A549 (cell line): ENCODE measurements around the gene PKP4. TPM values are rescaled to one million over a fixed set of nuclear protein-coding genes. Genes with fewer than 3 reads are reported as not detected.

Experiments used
- ATAC-seq, 2 experiments: fragments of 200-7000 bp in 1 of 2; fragments of >200 bp in 1 of 2; cut with Nextera tagmentation in 1 of 2; cut with Tn5 transposase in 1 of 2; 3 replicates each; pipeline versions ENCODE4 v1.8.0 to v1.9.1; 2018 to 2020; ENCODE audit warnings: mild to moderate bottlenecking in 1 of 2, moderate library complexity in 1 of 2
- CTCF ChIA-PET: fragments of 300-600 bp; sonication (Branson Sonifier 250); formaldehyde crosslinking; extraction: SDS; loops from one replicate; lab custom pipeline; 2021; ENCODE audit warnings: antibody characterized with exemption, inconsistent platforms; lab: Yijun Ruan, JAX
- POLR2A ChIA-PET: fragments of 350-600 bp; formaldehyde crosslinking; extraction: SDS; loops from one replicate; lab custom pipeline; 2021; ENCODE audit warnings: antibody characterized with exemption, inconsistent platforms; lab: Yijun Ruan, JAX
- DNase-seq, 2 experiments: peaks; one replicate each; pipeline versions ENCODE4 v3.0.0 to v3.0.0-alpha.2; 2011 to 2016; ENCODE audit warnings: low read depth in 1 of 2, low spot score in 1 of 2
- FAIRE-seq: peaks from 2 replicates; lab custom pipeline; 2011; peaks lifted over from hg19 to GRCh38; lab: Jason Lieb, UNC
- H3K27ac ChIP-seq, 2 experiments: fragments of >200 bp; sonication (Bioruptor Twin); formaldehyde crosslinking; 3 replicates each; pipeline ENCODE4 v1.5.1; 2016 to 2017
- H3K4me1 ChIP-seq: fragments of >200 bp; sonication (Bioruptor Twin); formaldehyde crosslinking; 3 replicates; pipeline ENCODE4 v1.6.1; 2016
- H3K4me2 ChIP-seq: fragments of >200 bp; sonication (Bioruptor Twin); formaldehyde crosslinking; 3 replicates; pipeline ENCODE4 v1.6.1; 2016
- H3K4me3 ChIP-seq: fragments of >200 bp; sonication (Bioruptor Twin); formaldehyde crosslinking; 3 replicates; pipeline ENCODE4 v1.5.1; 2016
- H3K9me3 ChIP-seq: fragments of >200 bp; sonication (Bioruptor Twin); formaldehyde crosslinking; 3 replicates; pipeline ENCODE4 v1.6.1; 2016
- CBX2 ChIP-seq: fragments of 200-600 bp; sonication (generic); IDR thresholded peaks from 2 replicates; pipeline ENCODE4 v1.6.1; 2016; ENCODE audit warnings: low read depth, mild to moderate bottlenecking, borderline replicate concordance
- CBX8 ChIP-seq: fragments of 200-600 bp; sonication (generic); IDR thresholded peaks from 2 replicates; pipeline ENCODE4 v1.6.1; 2016
- CEBPB ChIP-seq, 2 experiments: fragments of >200 bp in 1 of 2; sonication (Bioruptor Twin) in 1 of 2; formaldehyde crosslinking in 1 of 2; IDR thresholded peaks; 2 replicates each; pipeline ENCODE4 v1.6.1; 2012 to 2016
- CHD4 ChIP-seq: fragments of 200-600 bp; sonication (generic); IDR thresholded peaks from 2 replicates; pipeline ENCODE4 v1.6.1; 2016; ENCODE audit warnings: antibody characterized with exemption, mild to moderate bottlenecking, borderline replicate concordance
- HOXB5 ChIP-seq: fragments of 250-450 bp; sonication (Bioruptor Pico); IDR thresholded peaks from 2 replicates; pipeline ENCODE4 v1.5.0; 2020; ENCODE audit warnings: mild to moderate bottlenecking, moderate library complexity
- MAZ ChIP-seq: fragments of 150-350 bp; IDR thresholded peaks from 2 replicates; pipeline ENCODE4 v1.6.1; 2014; ENCODE audit warnings: antibody characterized with exemption, low read depth, low read length, borderline replicate concordance
- MYC ChIP-seq: IDR thresholded peaks from 2 replicates; pipeline ENCODE4 v1.6.1; 2012; ENCODE audit warnings: mild to moderate bottlenecking, inconsistent platforms, low read length, improper control_type of control experiment, borderline replicate concordance
- PHF8 ChIP-seq: fragments of 200-600 bp; sonication (generic); IDR thresholded peaks from 2 replicates; pipeline ENCODE4 v1.6.1; 2016; ENCODE audit warnings: low read depth, mild to moderate bottlenecking, antibody characterized with exemption, moderate library complexity, borderline replicate concordance
- POLR2A ChIP-seq: IDR thresholded peaks from 2 replicates; pipeline ENCODE4 v1.6.1; 2012; ENCODE audit warnings: mild to moderate bottlenecking, low read length
- POLR2AphosphoS2 ChIP-seq: conservative IDR thresholded peaks from 2 replicates; pipeline ENCODE4 v1.6.1; 2012; ENCODE audit warnings: low read length, improper control_type of control experiment, inconsistent platforms
- RARB ChIP-seq: fragments of 250-450 bp; sonication (Bioruptor Pico); IDR thresholded peaks from 2 replicates; pipeline ENCODE4 v1.8.0; 2021; ENCODE audit warnings: mild to moderate bottlenecking, moderate library complexity
- RFX5 ChIP-seq: fragments of 450-650 bp; IDR thresholded peaks from 2 replicates; pipeline ENCODE4 v1.7.1; 2014; ENCODE audit warnings: antibody characterized with exemption, mild to moderate bottlenecking, moderate library complexity
- SMC3 ChIP-seq: fragments of >200 bp; sonication (Bioruptor Twin); formaldehyde crosslinking; IDR thresholded peaks from 3 replicates; pipeline ENCODE4 v1.6.1; 2018; ENCODE audit warnings: inconsistent platforms
- WGBS: methylation state at CpG from one replicate; pipeline ENCODE4 v1.1.6; 2017; ENCODE audit errors: missing lambda C conversion rate; 5-methylcytosine and 5-hydroxymethylcytosine counted together
- polyA plus RNA-seq, 4 experiments: library from polyadenylated mRNA; depleted of rRNA in 3 of 4; stranded (reverse); fragments of >200 nt; fragmentation: RNase III in 1 of 4; extraction: RNeasy Plus Mini Kit Qiagen cat#74134 plus additional on column Dnase treatment in 1 of 4; gene quantifications; 2 replicates in 3 of 4; 3 replicates in 1 of 4; pipeline ENCODE4 v1.2.3, GENCODE V29; 2011 to 2017
- TF ChIP-seq, protein P1 (sequence below): fragments of 150-350 bp; IDR thresholded peaks from 2 replicates; pipeline ENCODE4 v1.6.1; 2014; ENCODE audit warnings: low read depth, mild to moderate bottlenecking, low read length
- TF ChIP-seq, protein P2 (sequence below): IDR thresholded peaks from 2 replicates; pipeline ENCODE4 v1.6.1; 2012
- TF ChIP-seq, protein P3 (sequence below): fragments of 250-450 bp; sonication (Bioruptor Pico); IDR thresholded peaks from 2 replicates; pipeline ENCODE4 v1.5.0; 2021; ENCODE audit warnings: mild to moderate bottlenecking, moderate library complexity, borderline replicate concordance
- TF ChIP-seq, protein P4 (sequence below): fragments of >200 bp; sonication (Bioruptor Twin); formaldehyde crosslinking; IDR thresholded peaks from 3 replicates; pipeline ENCODE4 v1.5.1; 2016

PKP4 gene
- polyA plus RNA-seq, 2 of the 4 experiments (the other 2 are of a cell fraction) = 27.0 to 56.6 TPM

DNA sequence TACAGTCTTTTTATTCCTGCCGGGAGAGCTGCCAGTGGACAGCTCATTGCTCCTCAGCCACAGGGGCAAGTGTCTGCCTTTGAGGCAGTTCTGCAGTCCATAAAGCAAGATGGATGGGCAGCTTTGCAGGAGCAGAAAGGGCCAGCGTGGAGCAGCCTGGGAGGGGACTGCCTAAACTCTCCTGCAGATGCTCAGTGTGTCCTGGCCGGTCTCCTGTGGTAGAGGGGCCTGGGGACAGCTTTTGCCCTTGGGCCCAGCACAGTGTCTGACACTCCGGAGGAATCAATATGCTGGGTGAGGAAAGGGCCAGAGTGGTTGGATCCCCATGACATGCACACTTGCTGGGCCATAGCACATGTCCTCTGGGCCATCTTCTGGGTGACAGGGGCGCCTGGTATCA, 272.7 kb downstream of the PKP4 start:
- DNase-seq (no peak), ATAC-seq (no peak), FAIRE-seq (no peak)
- H3K4me3 ChIP-seq = no peak overlapping the region
- no peak overlapping the region for H3K27ac ChIP-seq
- H3K4me1 ChIP-seq = peaks cover 14% of the 10 kb centered on the region
- ChIA-PET CTCF (interaction anchor here (0.7 to 2.9 kb wide), 3 partner anchors 13 to 25 kb away, joined by 3 to 16 read pairs (median 9); no protein-coding TSS in a partner anchor), POLR2A (no interaction called here)
- 76% methylated on average over 3 of the region's 5 CpGs for WGBS
- TF ChIP-seq CBX8 (no peak), CBX2 (no peak), RFX5 (no peak), CEBPB (IDR thresholded peaks at IDR 0.05) (no peak), MYC (no peak), HOXB5 (CRISPR knock-in tag) (no peak)
- TF ChIP-seq, protein P1, sequence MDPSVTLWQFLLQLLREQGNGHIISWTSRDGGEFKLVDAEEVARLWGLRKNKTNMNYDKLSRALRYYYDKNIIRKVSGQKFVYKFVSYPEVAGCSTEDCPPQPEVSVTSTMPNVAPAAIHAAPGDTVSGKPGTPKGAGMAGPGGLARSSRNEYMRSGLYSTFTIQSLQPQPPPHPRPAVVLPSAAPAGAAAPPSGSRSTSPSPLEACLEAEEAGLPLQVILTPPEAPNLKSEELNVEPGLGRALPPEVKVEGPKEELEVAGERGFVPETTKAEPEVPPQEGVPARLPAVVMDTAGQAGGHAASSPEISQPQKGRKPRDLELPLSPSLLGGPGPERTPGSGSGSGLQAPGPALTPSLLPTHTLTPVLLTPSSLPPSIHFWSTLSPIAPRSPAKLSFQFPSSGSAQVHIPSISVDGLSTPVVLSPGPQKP = no peak
- TF ChIP-seq, protein P2, sequence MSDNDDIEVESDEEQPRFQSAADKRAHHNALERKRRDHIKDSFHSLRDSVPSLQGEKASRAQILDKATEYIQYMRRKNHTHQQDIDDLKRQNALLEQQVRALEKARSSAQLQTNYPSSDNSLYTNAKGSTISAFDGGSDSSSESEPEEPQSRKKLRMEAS = no peak
- TF ChIP-seq, protein P3, sequence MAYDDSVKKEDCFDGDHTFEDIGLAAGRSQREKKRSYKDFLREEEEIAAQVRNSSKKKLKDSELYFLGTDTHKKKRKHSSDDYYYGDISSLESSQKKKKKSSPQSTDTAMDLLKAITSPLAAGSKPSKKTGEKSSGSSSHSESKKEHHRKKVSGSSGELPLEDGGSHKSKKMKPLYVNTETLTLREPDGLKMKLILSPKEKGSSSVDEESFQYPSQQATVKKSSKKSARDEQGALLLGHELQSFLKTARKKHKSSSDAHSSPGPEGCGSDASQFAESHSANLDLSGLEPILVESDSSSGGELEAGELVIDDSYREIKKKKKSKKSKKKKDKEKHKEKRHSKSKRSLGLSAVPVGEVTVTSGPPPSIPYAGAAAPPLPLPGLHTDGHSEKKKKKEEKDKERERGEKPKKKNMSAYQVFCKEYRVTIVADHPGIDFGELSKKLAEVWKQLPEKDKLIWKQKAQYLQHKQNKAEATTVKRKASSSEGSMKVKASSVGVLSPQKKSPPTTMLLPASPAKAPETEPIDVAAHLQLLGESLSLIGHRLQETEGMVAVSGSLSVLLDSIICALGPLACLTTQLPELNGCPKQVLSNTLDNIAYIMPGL (CRISPR knock-in tag) = no peak
- TF ChIP-seq, protein P4, sequence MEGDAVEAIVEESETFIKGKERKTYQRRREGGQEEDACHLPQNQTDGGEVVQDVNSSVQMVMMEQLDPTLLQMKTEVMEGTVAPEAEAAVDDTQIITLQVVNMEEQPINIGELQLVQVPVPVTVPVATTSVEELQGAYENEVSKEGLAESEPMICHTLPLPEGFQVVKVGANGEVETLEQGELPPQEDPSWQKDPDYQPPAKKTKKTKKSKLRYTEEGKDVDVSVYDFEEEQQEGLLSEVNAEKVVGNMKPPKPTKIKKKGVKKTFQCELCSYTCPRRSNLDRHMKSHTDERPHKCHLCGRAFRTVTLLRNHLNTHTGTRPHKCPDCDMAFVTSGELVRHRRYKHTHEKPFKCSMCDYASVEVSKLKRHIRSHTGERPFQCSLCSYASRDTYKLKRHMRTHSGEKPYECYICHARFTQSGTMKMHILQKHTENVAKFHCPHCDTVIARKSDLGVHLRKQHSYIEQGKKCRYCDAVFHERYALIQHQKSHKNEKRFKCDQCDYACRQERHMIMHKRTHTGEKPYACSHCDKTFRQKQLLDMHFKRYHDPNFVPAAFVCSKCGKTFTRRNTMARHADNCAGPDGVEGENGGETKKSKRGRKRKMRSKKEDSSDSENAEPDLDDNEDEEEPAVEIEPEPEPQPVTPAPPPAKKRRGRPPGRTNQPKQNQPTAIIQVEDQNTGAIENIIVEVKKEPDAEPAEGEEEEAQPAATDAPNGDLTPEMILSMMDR = no peak
- H3K9me3 ChIP-seq = no peaks in the 10 kb centered on the region
- no peak overlapping the region for H3K4me2 ChIP-seq

DNA sequence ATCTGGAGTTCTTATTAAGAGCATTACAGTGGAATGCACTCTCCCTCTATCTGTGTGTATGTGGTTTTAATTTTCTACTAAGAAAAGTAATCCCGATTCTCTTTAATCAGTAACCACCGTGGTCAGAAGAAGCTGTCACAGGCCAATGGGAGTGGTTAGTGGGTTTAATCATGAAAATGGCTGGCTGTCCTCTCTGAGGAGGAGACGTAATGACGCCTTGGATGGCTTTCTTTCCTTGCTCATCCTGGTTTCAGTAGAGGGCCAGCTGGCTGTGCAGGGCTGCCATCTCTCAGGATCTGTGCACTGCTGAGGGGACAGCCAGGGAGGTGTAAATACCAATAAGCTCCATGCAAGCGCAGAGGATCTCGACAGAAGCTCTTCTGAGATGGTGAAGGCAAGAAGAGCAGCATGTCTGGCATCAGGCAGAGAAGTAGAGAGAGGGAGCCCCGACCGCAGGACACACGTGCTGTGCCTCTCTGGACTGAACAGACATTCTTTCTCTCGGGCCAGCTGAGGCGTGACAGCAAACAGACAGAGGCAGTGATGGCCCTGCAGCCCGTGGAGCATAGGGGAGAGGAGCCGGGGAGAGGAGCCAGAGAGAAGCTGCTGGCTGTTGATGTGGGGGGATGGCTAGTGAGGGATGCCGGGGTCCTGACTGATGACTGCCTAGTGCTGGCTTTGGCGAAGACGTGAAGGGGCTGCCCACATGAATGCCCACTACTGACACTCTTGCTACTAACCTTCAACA, 273.3 kb downstream of the PKP4 start:
- 82% methylated on average over 15 of the region's 16 CpGs for WGBS
- H3K4me1 ChIP-seq = peaks cover 8% of the 10 kb centered on the region
- no peak overlapping the region for H3K4me3 ChIP-seq
- ATAC-seq = no peak
- H3K4me2 ChIP-seq = no peak overlapping the region
- CTCF ChIA-PET = interaction anchor here (0.7 to 2.9 kb wide), 3 partner anchors 13 to 24 kb away, joined by 3 to 16 read pairs (median 9); no protein-coding TSS in a partner anchor
- no peaks in the 10 kb centered on the region for H3K9me3 ChIP-seq
- no peak overlapping the region for H3K27ac ChIP-seq
- TF ChIP-seq, protein P3 (CRISPR knock-in tag) = no peak
- TF ChIP-seq PHF8 = no peak
- TF ChIP-seq MAZ = no peak
- no peak for TF ChIP-seq CHD4
- TF ChIP-seq SMC3 = no peak
- no peak for TF ChIP-seq RARB (CRISPR knock-in tag)
- TF ChIP-seq, protein P2 = no peak
- TF ChIP-seq POLR2A = no peak
- TF ChIP-seq POLR2AphosphoS2 = no peak
- TF ChIP-seq, all 56 proteins: peak for 0
- no peak for DNase-seq
- FAIRE-seq = no peak
- POLR2A ChIA-PET = no interaction called here
